GM12875 (cell line): ENCODE data around the gene CAMKK2.
"Not testable (repeated sequence)": the region's sequence is repeated elsewhere in the genome, so short reads cannot be mapped to it uniquely, and the experiment has no call there.

Experiments
- H3K4me3 ChIP-seq: one replicate; pipeline ENCODE4 v1.5.1; 2011; ENCODE audit warnings: low read depth, low read length, control low read depth
- CTCF ChIP-seq: IDR thresholded peaks from 2 replicates; pipeline ENCODE4 v1.5.1; 2011; ENCODE audit warnings: low read depth, mild to moderate bottlenecking, control low read depth, inconsistent platforms, low read length, moderate library complexity, borderline replicate concordance; ENCODE audit not compliant: insufficient read depth

The CAMKK2 gene

DNA sequence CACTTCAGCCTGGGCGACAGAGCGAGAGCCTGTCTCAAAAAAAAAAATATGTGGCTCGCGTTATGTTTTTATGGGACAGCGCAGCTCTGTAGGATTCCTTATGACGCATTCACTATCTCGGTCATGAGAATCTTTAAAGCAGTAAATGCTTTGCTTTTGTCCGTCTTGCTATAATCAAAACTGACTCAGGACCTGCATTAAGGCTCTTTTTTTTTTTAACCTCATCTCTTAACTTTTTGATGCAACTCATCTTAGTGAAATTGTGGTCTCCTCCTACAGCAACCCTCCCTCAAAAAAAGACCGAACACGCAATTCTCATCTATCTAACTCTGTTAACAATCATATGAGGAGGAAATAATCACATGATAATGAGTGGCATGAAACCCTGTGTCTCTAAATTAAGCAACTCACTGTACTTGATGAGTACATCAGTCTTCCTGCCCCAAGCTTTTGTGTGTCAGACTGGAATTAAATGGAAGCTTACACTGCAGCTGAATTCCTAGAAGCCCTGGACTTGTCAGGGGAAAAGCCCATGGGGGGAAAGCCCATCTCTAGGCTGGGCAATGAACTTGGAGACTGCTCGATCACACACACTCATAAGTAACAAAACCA, 82.2 kb downstream of the CAMKK2 start:
- TF ChIP-seq CTCF: no peak
- H3K4me3 ChIP-seq: no peak overlapping the region

DNA sequence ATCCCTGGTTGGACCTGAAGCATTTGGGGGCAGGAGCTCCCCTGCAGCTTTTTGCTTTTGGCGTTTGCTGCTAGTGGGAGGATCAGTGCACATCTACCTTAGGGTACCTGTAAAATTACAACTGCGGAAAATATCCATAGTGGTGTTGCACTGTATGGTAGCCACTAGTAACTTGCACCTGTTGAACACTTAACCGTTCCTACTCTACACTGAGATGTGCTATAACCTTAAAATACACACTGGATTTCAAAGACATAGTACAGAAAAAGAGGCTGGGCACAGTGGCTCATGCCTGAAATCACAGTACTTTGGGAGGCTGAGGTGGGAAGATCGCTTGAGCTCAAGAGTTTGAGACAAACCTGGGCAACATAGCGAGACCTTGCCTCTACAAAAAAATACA, 83.6 kb downstream of the CAMKK2 start:
- no peak overlapping the region for H3K4me3 ChIP-seq
- no peak for TF ChIP-seq CTCF

GRCh38 chr12:121209624-121210572, 86.6 kb downstream of the CAMKK2 start, which contains the start of gene P2RX4:
TSS of gene P2RX4 (plus strand) at chr12:121210129. CDS start at chr12:121210165, 36 bp downstream.
- H3K4me3 ChIP-seq: peak within 1 kb of the TSS; percentile 59
- peak; percentile 44 for TF ChIP-seq CTCF

DNA sequence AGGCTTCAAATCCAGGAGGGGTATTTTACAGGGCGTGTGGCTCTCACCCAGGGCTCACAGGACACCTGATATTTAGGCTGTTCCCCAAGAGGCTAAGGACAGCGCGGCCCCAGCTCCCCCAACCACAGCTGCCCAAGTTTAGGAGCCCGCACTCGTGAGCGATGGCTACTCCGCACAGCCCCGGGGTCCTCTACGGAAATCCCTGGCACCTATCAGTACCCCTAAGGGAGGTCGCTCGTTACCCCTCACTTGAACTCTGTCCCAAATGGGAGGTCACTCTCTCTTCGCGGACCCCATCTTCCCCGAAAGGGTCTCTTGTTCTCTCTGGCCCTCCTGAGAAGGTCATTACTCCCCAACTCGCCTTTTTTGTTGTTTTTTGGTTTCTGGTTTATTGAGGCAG, 87.3 kb downstream of the CAMKK2 start:
- H3K4me3 ChIP-seq: peak overlapping the region; percentile 59
- TF ChIP-seq CTCF: no peak

DNA sequence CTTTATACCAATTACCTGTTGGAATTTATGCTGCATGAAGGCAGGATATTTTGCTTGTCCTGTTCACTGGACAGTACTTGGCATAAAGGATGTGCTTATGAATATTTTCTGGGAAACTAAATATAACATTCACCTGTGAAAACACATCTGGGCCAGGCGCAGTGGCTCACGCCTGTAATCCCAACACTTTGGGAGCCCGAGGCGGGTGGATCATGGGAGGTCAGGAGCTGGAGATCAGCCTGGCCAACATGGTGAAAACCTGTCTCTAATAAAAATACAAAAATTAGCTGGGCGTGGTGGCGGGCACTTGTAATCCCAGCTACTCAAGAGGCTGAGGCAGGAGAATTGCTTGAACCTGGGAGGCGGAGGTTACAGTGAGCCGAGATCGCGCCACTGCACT, 87.9 kb downstream of the CAMKK2 start:
- H3K4me3 ChIP-seq: not testable (repeated sequence)

DNA sequence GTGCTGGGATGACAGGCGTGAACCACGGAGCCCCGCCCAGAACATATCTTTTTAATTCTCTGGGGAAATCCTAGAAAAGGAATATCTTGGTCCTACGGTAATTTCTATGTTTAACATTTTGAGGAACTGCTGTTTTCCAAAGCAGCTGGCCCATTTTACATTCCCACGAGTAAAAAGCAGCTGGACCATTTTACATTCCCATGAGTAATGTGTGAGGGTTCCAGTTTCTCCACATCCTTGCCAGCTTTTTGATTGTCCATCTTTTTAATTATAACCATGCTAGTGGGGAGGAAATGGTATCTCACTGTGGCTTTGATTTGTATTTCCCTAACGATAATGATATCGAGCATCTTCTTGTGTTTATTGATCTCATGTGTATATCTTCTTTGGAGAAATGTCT, 91.0 kb downstream of the CAMKK2 start:
- H3K4me3 ChIP-seq: no peak overlapping the region
- no peak for TF ChIP-seq CTCF

- TF ChIP-seq CTCF: no peak
- no peak overlapping the region for H3K4me3 ChIP-seq
These were observed 93.0 kb downstream of the CAMKK2 start for GRCh38 chr12:121203482-121203881.
